Heart right ventricle (tissue), 16 donors: ENCODE results near the gene DYSF. TPM values are rescaled to one million over a fixed set of nuclear protein-coding genes. Genes with fewer than 3 reads are reported as not detected.

Source experiments
- ATAC-seq, 8 donors: fragments of 200-7000 bp; cut with Tn5 transposase; one replicate each; pipeline ENCODE4 v1.9.1; 2020; ENCODE audit warnings: mild to moderate bottlenecking in 8 of 8, moderate library complexity in 8 of 8, moderate number of reproducible peaks in 1 of 8
- DNase-seq, 2 donors: peaks; one replicate each; pipeline ENCODE4 v3.0.0-alpha.2; 2020
- H3K27ac ChIP-seq, 10 donors: fragments of 200-600 bp; sonication (generic) in 2 of 10; one replicate each; pipeline versions ENCODE4 v1.5.0 to v1.8.0; 2020 to 2022; ENCODE audit warnings: mild to moderate bottlenecking in 3 of 10
- H3K27me3 ChIP-seq, 7 donors: fragments of 200-600 bp; one replicate each; pipeline ENCODE4 v1.8.0; 2021 to 2022; ENCODE audit warnings: mild to moderate bottlenecking in 2 of 7
- H3K36me3 ChIP-seq, 9 donors: fragments of 200-600 bp; sonication (generic) in 1 of 9; one replicate each; pipeline versions ENCODE4 v1.5.0 to v1.8.0; 2020 to 2022; ENCODE audit warnings: mild to moderate bottlenecking in 2 of 9
- H3K4me1 ChIP-seq, 9 donors: fragments of 200-600 bp; sonication (generic) in 1 of 9; one replicate each; pipeline versions ENCODE4 v1.5.0 to v1.8.0; 2020 to 2022; ENCODE audit warnings: mild to moderate bottlenecking in 4 of 9
- H3K4me3 ChIP-seq, 10 donors: fragments of 200-600 bp; sonication (generic) in 2 of 10; one replicate each; pipeline versions ENCODE4 v1.5.0 to v1.8.0; 2020 to 2022; ENCODE audit warnings: mild to moderate bottlenecking in 7 of 10, moderate library complexity in 2 of 10
- H3K9me3 ChIP-seq, 11 donors: fragments of 200-600 bp in 10 of 11; sonication (generic) in 2 of 11; one replicate each; pipeline versions ENCODE4 v1.5.0 to v1.8.0; 2013 to 2022; ENCODE audit warnings: mild to moderate bottlenecking in 2 of 11, control low read depth in 1 of 11, moderate library complexity in 1 of 11
- CTCF ChIP-seq, 9 donors: fragments of 200-600 bp; sonication (generic) in 2 of 9; IDR thresholded peaks; one replicate each; pipeline versions ENCODE4 v1.5.0 to v1.8.0; 2021 to 2022; ENCODE audit warnings: antibody characterized with exemption in 9 of 9, mild to moderate bottlenecking in 5 of 9, moderate library complexity in 1 of 9
- WGBS, 2 donors: extraction: QIAGEN DNeasy Blood & Tissue Kit; methylation state at CpG; one replicate each; pipeline ENCODE4 v1.1.7; 2013; ENCODE audit warnings: inconsistent platforms in 1 of 2; 5-methylcytosine and 5-hydroxymethylcytosine counted together
- intact Hi-C, 10 donors: fragments of 100-400 bp; cut with DNase I; formaldehyde crosslinking; loops; one replicate each; pipeline versions ENCODE4 v1.11.1 to v1.14.2; 2022
- polyA plus RNA-seq, 2 donors: library from polyadenylated mRNA; stranded (reverse); fragments of 200-250 nt; gene quantifications; one replicate each; pipeline ENCODE4 v1.2.3, GENCODE V29; 2013
- total RNA-seq, 10 donors: library from RNA; stranded (reverse); fragmentation: NEBNext Ultra II Directional in 3 of 10; extraction: Animal tissue kit (Norgen Biotek cat#: 25700) in 3 of 10; gene quantifications; one replicate each; pipeline versions ENCODE4 v1.2.1 to v1.2.4, GENCODE V29; 2021 to 2023
- donor health status: Arrhythmogenic right ventricular cardiomyopathy.
- donor health status: ischemic (EF 13 %, LVEDD 7.1; RV severe dilation, severe dysfunction).
- donor health status: healthy with polysubstance abuse.
- donor health status: DM: no; HTN: yes; CAD: no.
- donor health status: DM: no; HTN: no; CAD: no.
- donor health status: ischemic (EF 25% LVEDD 6.9; RV normal size, moderate dysfunction).
- donor health status: ischemic (EF 25% LVEDD 5.7; RV mildly dilated, moderate dysfunction).
- donor health status: healthy.
- donor health status: DM: yes; HTN: yes; CAD: no.
- donor health status: Ischemic cardiomyopathy.
- donor health status: ischemic (EF 35%, LVEDD 5.7; RV mildly dilated, moderate dysfunction).
- donor health status: nonischemic (EF 11% LVEDD 7.7; RV severe dilation, severe dysfunction).
- donor health status: DM: yes; HTN: yes; CAD: no.
- donor health status: PGD.
- donor health status: ischemic (EF 29% LVEDD 5.4; RV normal size, mild dysfunction).
- donor health status: nonischemic (EF 23%, LVEDD 6.1; RV moderate dilation, normal function).

DYSF gene
- total and polyA plus RNA-seq, 12 donors, result 20.6 to 100 (median 64.8) TPM

GRCh38 chr2:71499691-71500090, 46.3 kb downstream of the DYSF start:
- intact Hi-C loops, result loop anchor here in 3 of 10 donors (5.0 to 10.0 kb wide), 3 partner anchors 32 to 345 kb away; partner anchors contain the start of gene PAIP2B (in 1 of the 3)
- WGBS, 2 donors, result 46 to 60% methylated on average over 5 of the region's 5 CpGs
- peaks cover 0 to 17% (median 0%) of the 10 kb centered on the region in 9 donors for H3K36me3 ChIP-seq
- ATAC-seq, result peak in 1 of 8 donors; percentile 9
- H3K27ac ChIP-seq, result peak overlapping the region; percentile 17 to 96 (median 82)
- peaks cover 40 to 83% (median 75%) of the 10 kb centered on the region in 9 donors for H3K4me1 ChIP-seq
- H3K9me3 ChIP-seq, result no peaks in the 10 kb centered on the region
- TF ChIP-seq CTCF (IDR thresholded peaks at IDR 0.05), result no peak
- no peaks in the 10 kb centered on the region for H3K27me3 ChIP-seq
- DNase-seq, result no peak
- no peak overlapping the region for H3K4me3 ChIP-seq

GRCh38 chr2:71500426-71501079, 47.2 kb downstream of the DYSF start:
- Histone ChIP-seq H3K27me3 (no peaks in the 10 kb centered on the region), H3K36me3 (peaks cover 0 to 18% (median 0%) of the 10 kb centered on the region in 9 donors), H3K4me3 (no peak overlapping the region), H3K4me1 (peaks cover 43 to 90% (median 84%) of the 10 kb centered on the region in 9 donors), H3K9me3 (no peaks in the 10 kb centered on the region), H3K27ac (peak overlapping the region; percentile 68 to 96 (median 82))
- no peak for TF ChIP-seq CTCF (IDR thresholded peaks at IDR 0.05)
- ATAC-seq (peak; percentile 30 to 72 (median 61)), DNase-seq (peak; percentile 54 to 70)
- WGBS, 2 donors, result 50 to 55% methylated on average over 7 of the region's 7 CpGs
- intact Hi-C loops, result loop anchor here in 3 of 10 donors (5.0 to 10.0 kb wide), 3 partner anchors 33 to 346 kb away; partner anchors contain the start of gene PAIP2B (in 1 of the 3)

DNA sequence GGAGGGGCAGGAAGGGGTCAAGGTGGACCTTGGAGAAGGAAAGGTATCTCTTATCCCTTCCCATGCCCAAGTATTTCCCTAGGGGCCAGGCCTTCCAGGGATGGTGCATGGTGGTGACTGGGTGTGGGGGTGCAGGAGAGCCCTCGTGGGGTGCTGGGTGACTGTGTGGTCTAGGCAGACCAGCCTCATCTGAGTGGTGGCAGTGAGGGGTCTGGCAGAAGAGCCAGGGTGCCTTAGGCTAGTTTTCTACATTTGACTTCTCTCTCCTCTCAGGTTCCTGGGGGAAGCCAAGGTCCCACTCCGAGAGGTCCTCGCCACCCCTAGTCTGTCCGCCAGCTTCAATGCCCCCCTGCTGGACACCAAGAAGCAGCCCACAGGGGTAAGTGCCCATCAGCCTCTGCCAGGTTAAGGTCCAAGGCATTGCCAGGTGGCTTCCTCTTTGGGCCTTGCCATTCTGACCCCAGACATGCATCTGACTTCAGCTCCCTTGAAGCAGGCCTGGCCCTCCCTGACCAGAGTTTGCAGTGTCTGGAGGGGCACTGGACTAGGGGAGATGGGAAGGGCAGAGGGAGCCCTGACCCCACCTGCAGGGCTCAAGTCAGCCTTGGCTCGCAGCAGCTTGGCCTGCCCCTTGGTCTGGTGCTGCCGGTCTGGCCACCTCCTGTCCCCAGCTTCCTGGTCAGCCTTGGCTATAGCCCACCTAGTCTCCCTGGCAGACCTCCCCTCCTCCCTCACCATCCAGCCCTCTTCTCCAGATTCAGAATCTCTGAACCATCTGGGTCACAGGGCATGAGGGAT, 49.8 kb downstream of the DYSF start:
- H3K27me3 ChIP-seq, result no peaks in the 10 kb centered on the region
- TF ChIP-seq CTCF (IDR thresholded peaks at IDR 0.05), result no peak
- peaks cover 46 to 93% (median 79%) of the 10 kb centered on the region in 9 donors for H3K4me1 ChIP-seq
- DNase-seq, result no peak
- peak in 4 of 8 donors; percentile 1 to 23 (median 12) for ATAC-seq
- H3K27ac ChIP-seq, result peak overlapping the region; percentile 62 to 96 (median 89)
- peaks cover 0 to 26% (median 0%) of the 10 kb centered on the region in 9 donors for H3K36me3 ChIP-seq
- intact Hi-C loops, result loop anchor here in 5 of 10 donors (2.0 to 10.0 kb wide), 5 partner anchors 34 to 348 kb away; partner anchors contain the start of gene PAIP2B (in 1 of the 5)
- WGBS, 2 donors, result 79 to 84% methylated on average over 6 of the region's 6 CpGs
- peak overlapping the region in 2 of 10 donors; percentile 4 to 6 for H3K4me3 ChIP-seq
- no peaks in the 10 kb centered on the region for H3K9me3 ChIP-seq

- intact Hi-C loops, result loop anchor here in 7 of 10 donors (2.0 to 10.0 kb wide), 6 partner anchors 35 to 349 kb away; partner anchors contain the start of gene PAIP2B (in 1 of the 7)
- Histone ChIP-seq H3K27ac (peak overlapping the region; percentile 62 to 96 (median 89)), H3K4me3 (peak overlapping the region in 2 of 10 donors; percentile 4 to 6), H3K9me3 (no peaks in the 10 kb centered on the region), H3K4me1 (peaks cover 42 to 86% (median 72%) of the 10 kb centered on the region in 9 donors), H3K27me3 (no peaks in the 10 kb centered on the region), H3K36me3 (peaks cover 0 to 26% (median 0%) of the 10 kb centered on the region in 9 donors)
- TF ChIP-seq CTCF (IDR thresholded peaks at IDR 0.05), result no peak
- peak; percentile 50 to 76 for DNase-seq
- ATAC-seq, result peak; percentile 65 to 85 (median 78)
- 26 to 28% methylated on average over 7 of the region's 7 CpGs for WGBS, 2 donors
These were observed 50.5 kb downstream of the DYSF start for GRCh38 chr2:71503837-71504236.
